GM20431 (cell line): ENCODE results near the gene ITPK1.
"Not testable (repeated sequence)": the region's sequence is repeated elsewhere in the genome, so short reads cannot be mapped to it uniquely, and the experiment has no call there.

Experiments used
- in situ Hi-C: fragments of 300-500 bp; cut with MseI, MboI; formaldehyde crosslinking; loops from one replicate; pipeline ENCODE4 v1.15.0; 2020; ENCODE audit warnings: low sequenced_read_pairs; ENCODE audit not compliant: unreplicated experiment

The ITPK1 gene

GRCh38 chr14:93115821-93116675, at the start of gene ITPK1:
Gene ITPK1, minus strand, starts transcription at chr14:93115925. Its CDS starts 762 bp downstream, at chr14:93115163.
- in situ Hi-C loops = no loop called here

GRCh38 chr14:93163564-93163963, 47.8 kb upstream of the ITPK1 start:
- in situ Hi-C loops = no loop called here

- in situ Hi-C loops = no loop called here
Observed at GRCh38 chr14:93161411-93161940, 45.8 kb upstream of the ITPK1 start.

- in situ Hi-C loops = no loop called here
Observed at GRCh38 chr14:93160353-93160801, 44.7 kb upstream of the ITPK1 start.

GRCh38 chr14:93159625-93160352, 44.1 kb upstream of the ITPK1 start:
- in situ Hi-C loops = not testable (repeated sequence)

- in situ Hi-C loops = not testable (repeated sequence)
Observed at GRCh38 chr14:93158349-93158748, 42.6 kb upstream of the ITPK1 start.

GRCh38 chr14:93156693-93157369, 41.1 kb upstream of the ITPK1 start:
- in situ Hi-C loops = no loop called here

GRCh38 chr14:93155667-93156066, 39.9 kb upstream of the ITPK1 start:
- in situ Hi-C loops = no loop called here

GRCh38 chr14:93153121-93153520, 37.4 kb upstream of the ITPK1 start:
- in situ Hi-C loops = no loop called here

- in situ Hi-C loops = no loop called here
Observed at GRCh38 chr14:93150227-93151208, 34.8 kb upstream of the ITPK1 start.

- in situ Hi-C loops = no loop called here
Observed at GRCh38 chr14:93148979-93149378, 33.3 kb upstream of the ITPK1 start.

GRCh38 chr14:93146119-93146518, 30.4 kb upstream of the ITPK1 start:
- in situ Hi-C loops = no loop called here

- in situ Hi-C loops = no loop called here
Observed at GRCh38 chr14:93142854-93143652, 27.3 kb upstream of the ITPK1 start.

- in situ Hi-C loops = loop anchor here (5.0 kb wide), 1 partner anchor 191 kb away; no protein-coding TSS in a partner anchor
Observed at GRCh38 chr14:93137864-93138263, 22.1 kb upstream of the ITPK1 start.

- in situ Hi-C loops = loop anchor here (5.0 kb wide), 1 partner anchor 189 kb away; no protein-coding TSS in a partner anchor
Observed at GRCh38 chr14:93136508-93136907, 20.8 kb upstream of the ITPK1 start.

GRCh38 chr14:93136009-93136408, 20.3 kb upstream of the ITPK1 start:
- in situ Hi-C loops = loop anchor here (5.0 kb wide), 1 partner anchor 189 kb away; no protein-coding TSS in a partner anchor

GRCh38 chr14:93135399-93135798, 19.7 kb upstream of the ITPK1 start:
- in situ Hi-C loops = loop anchor here (5.0 kb wide), 1 partner anchor 188 kb away; no protein-coding TSS in a partner anchor

GRCh38 chr14:93133464-93133863, 17.7 kb upstream of the ITPK1 start:
- in situ Hi-C loops = no loop called here
